ENCODE measurements around the gene ICA1.

ICA1 gene

DNA sequence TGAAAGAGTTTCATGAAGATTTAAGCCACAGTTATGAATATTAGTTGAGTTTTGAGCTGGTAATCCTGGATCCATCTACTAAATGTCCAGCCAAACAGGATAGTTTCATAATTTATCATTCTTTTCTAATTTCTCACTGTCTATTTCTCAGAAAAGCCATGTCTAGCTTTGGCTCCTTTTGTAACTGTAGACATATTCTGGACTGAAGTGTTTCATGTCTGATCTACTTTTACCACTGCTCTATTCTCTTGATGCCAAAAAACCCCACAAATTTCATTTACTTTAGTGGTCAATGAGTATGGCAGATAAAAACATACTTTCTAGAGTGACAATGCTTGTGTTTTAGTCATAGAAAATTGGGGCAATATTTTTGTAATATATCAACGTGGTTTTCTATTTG lies 61.2 kb downstream of the ICA1 start:
- H3K4me3 ChIP-seq (ENCODE audit: low read depth, low read length): no peak overlapping the region
- TF ChIP-seq, protein P1, sequence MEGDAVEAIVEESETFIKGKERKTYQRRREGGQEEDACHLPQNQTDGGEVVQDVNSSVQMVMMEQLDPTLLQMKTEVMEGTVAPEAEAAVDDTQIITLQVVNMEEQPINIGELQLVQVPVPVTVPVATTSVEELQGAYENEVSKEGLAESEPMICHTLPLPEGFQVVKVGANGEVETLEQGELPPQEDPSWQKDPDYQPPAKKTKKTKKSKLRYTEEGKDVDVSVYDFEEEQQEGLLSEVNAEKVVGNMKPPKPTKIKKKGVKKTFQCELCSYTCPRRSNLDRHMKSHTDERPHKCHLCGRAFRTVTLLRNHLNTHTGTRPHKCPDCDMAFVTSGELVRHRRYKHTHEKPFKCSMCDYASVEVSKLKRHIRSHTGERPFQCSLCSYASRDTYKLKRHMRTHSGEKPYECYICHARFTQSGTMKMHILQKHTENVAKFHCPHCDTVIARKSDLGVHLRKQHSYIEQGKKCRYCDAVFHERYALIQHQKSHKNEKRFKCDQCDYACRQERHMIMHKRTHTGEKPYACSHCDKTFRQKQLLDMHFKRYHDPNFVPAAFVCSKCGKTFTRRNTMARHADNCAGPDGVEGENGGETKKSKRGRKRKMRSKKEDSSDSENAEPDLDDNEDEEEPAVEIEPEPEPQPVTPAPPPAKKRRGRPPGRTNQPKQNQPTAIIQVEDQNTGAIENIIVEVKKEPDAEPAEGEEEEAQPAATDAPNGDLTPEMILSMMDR (IDR thresholded peaks at IDR 0.05; ENCODE audit: borderline replicate concordance, insufficient read depth, low read depth, low read length): no peak

DNA sequence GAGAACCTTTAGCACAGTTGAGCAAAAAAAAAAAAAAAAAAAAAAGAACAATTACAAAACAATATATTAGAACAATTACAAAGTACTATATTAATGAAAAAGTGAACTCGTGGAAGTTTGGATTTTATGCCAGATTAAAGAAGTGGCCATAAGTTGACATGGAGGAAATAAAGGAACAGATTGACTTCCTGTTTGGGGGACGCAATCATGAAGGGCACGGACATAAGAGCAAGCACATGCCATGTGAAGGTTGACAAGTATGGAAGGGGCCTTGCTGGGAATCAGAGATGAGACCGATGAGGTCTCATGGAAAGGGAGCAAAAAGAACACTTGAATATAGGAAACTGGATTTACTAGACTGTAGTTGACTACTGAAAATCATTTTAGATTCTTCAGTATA lies 61.7 kb downstream of the ICA1 start:
- TF ChIP-seq, protein P1 (IDR thresholded peaks at IDR 0.05; ENCODE audit: borderline replicate concordance, insufficient read depth, low read depth, low read length): no peak
- H3K4me3 ChIP-seq (ENCODE audit: low read depth, low read length): no peak overlapping the region

DNA sequence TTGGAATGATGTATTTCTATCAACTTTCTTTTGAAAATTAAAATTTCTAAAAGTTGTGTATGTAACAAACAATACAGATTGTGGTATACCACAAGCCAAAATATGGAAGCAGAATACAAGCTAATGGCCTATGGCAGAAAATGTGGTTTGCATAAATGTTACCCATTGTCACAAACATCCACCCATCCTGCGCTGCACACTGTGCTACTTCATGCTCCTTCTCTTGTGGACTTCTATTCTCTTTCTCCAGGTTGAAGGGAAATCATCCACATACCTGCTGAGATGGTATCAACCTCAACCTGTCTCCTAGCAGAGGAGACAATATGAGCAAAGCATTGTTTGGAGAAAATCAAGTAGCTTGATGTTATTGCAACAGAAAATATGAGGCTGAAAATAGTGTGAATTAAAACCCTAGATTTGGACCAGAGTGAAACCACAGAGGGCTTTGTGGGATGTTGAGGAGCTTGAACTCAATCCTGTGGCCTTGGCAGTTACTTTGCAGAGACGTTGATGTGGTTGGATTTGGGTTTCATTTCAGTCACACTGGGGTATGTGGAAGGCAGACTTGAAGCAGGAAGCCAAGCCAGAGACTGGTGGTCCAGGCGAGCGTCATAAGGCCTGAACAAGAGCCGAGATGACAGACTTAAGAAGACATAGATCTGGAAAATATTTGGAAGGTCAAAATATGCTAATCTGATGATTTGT lies 63.8 kb downstream of the ICA1 start:
- no peak overlapping the region for H3K4me3 ChIP-seq (ENCODE audit: low read depth, low read length)
- TF ChIP-seq, protein P1 (IDR thresholded peaks at IDR 0.05; ENCODE audit: borderline replicate concordance, insufficient read depth, low read depth, low read length): no peak

DNA sequence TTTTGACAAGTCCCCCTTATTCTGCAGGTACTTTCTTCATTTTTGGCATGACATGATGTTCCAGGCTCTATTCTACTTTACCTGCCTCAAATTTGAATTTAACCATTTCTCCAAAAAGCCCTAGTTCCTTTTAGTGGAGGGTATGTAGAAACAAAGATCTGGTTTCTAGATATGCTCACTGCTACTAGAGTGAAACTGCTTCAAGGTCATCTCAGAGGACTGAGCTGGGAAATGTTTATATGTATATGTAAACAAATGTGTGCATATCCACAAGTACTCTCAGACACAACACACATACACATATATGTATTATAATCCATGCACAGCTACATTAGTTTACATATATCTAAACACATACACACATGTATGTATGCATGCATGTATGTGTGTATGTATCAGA lies 69.1 kb downstream of the ICA1 start:
- TF ChIP-seq, protein P1 (IDR thresholded peaks at IDR 0.05; ENCODE audit: borderline replicate concordance, insufficient read depth, low read depth, low read length): no peak
- no peak overlapping the region for H3K4me3 ChIP-seq (ENCODE audit: low read depth, low read length)

DNA sequence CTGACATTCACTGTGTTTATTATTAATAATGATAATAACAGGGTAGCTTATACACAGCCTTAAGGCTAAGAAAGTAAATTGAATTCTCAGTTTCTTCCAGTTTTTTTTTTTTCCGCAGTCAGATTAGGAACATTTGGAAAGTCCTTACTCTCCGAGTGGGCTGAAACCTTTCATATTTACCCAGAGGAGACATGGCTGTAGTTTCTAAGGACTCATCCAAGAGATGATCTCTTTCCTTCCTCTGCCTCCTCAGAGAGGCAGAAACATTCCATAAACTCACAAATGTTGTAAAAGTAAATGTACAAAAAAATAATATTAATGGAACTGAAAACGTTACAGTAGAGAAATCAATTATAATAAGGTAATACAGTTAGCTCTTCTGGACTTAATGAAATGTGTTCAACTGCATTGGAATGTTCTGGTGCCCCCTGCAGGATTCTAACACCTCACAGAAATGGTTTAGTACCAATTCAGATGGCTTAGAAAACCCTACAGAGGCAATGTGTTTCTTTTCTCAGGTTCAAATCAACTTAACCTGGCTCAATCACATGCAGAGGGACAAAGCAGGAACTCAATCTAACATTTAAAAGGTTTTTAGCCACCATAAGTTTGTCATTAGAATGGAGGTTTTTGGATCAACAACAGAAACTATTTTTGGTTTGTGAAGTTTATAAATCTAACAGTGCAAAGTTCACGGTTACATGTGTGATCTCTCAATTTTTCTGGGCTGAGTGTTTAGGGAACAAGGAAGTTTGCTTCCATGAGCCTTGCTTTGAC lies 71.7 kb downstream of the ICA1 start:
- TF ChIP-seq, protein P1 (IDR thresholded peaks at IDR 0.05; ENCODE audit: borderline replicate concordance, insufficient read depth, low read depth, low read length): peak; percentile 61; the same call in 1 of the 2 replicates
- H3K4me3 ChIP-seq (ENCODE audit: low read depth, low read length): no peak overlapping the region

DNA sequence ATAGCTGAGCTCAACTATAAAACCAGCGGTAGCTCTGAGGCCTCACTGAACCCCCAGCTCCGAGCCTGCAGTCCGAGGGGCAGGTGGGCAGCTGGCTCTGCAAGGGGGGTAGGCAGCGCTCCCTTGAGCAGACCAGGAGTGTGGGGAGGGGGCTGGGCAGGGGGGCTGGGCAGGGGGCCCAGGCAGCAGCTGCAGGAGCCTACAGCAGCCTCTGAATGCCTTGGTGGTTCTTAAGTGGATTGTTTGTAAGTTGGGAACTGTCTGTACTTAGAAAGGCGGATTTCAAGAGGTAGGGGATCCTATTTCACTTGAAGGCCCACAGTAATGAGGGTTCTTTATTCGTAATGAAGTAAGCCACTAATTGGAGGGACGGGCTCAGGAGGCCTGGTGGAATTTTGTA lies 72.3 kb downstream of the ICA1 start:
- TF ChIP-seq, protein P1 (IDR thresholded peaks at IDR 0.05; ENCODE audit: borderline replicate concordance, insufficient read depth, low read depth, low read length): no peak
- no peak overlapping the region for H3K4me3 ChIP-seq (ENCODE audit: low read depth, low read length)

Data from GM12875 (cell line).